Adrenal gland (tissue), 5 donors: ENCODE data around the gene PPP2R5C.

Source experiments
- CTCF ChIP-seq, 6 experiments: fragments of 450-650 bp in 4 of 6; fragments of 200-600 bp in 2 of 6; sonication (generic) in 1 of 6; IDR thresholded peaks; 1 replicate in 5 of 6; 2 replicates in 1 of 6; pipeline versions ENCODE4 v1.5.1 to v1.8.0; 2016 to 2021; ENCODE audit warnings: antibody characterized with exemption in 6 of 6, mild to moderate bottlenecking in 2 of 6, moderate library complexity in 1 of 6
- POLR2A ChIP-seq, 2 donors: fragments of 450-650 bp; IDR thresholded peaks; one replicate each; pipeline ENCODE4 v1.6.1; 2017; ENCODE audit warnings: antibody characterized with exemption in 2 of 2, mild to moderate bottlenecking in 2 of 2, moderate library complexity in 1 of 2
- donor health status: DM: no; HTN: no; CAD: no.

- no peak for TF ChIP-seq POLR2A (IDR thresholded peaks at IDR 0.05)
- TF ChIP-seq CTCF (IDR thresholded peaks at IDR 0.05): no peak
These were observed 30.8 kb upstream of the PPP2R5C start for GRCh38 chr14:101730626-101731186.
